HEK293 (cell line): ENCODE results near the gene MRPL45.
A peak's percentile ranks its signal among the peaks of the same experiment; 100 is the strongest.

Experiments used
- CTCF ChIA-PET: fragments of 350-600 bp; formaldehyde crosslinking; extraction: SDS; loops from one replicate; lab custom pipeline; 2021; ENCODE audit warnings: antibody characterized with exemption; lab: Yijun Ruan, JAX
- POLR2A ChIA-PET: fragments of 300-600 bp; formaldehyde crosslinking; extraction: SDS; loops from one replicate; lab custom pipeline; 2020; ENCODE audit warnings: antibody characterized with exemption, inconsistent platforms; lab: Yijun Ruan, JAX
- H3K27ac ChIP-seq: fragments of 200-500 bp; sonication (Bioruptor generic); 2 replicates; pipeline ENCODE4 v1.5.1; 2014; ENCODE audit warnings: low read depth, low read length, control low read depth, inconsistent platforms; ENCODE audit errors: extremely low read depth
- H3K36me3 ChIP-seq, 2 experiments: fragments of 200-500 bp in 1 of 2; sonication (Bioruptor generic) in 1 of 2; 1 replicate in 1 of 2; 2 replicates in 1 of 2; pipeline ENCODE4 v1.5.1; 2014 to 2017; ENCODE audit warnings: inconsistent platforms in 2 of 2, low read length in 2 of 2; ENCODE audit not compliant: control insufficient read depth in 2 of 2, insufficient read depth in 1 of 2
- H3K4me1 ChIP-seq: fragments of 200-500 bp; sonication (Bioruptor generic); 2 replicates; pipeline ENCODE4 v1.5.1; 2014; ENCODE audit warnings: mild to moderate bottlenecking, low read length, inconsistent platforms; ENCODE audit not compliant: control insufficient read depth, insufficient read depth
- H3K4me3 ChIP-seq: 2 replicates; pipeline ENCODE4 v1.5.1; 2011; ENCODE audit warnings: low read depth, mild to moderate bottlenecking, control low read depth, low read length, moderate library complexity
- H3K9me3 ChIP-seq: fragments of 200-500 bp; sonication (Bioruptor generic); 2 replicates; pipeline ENCODE4 v1.5.1; 2014; ENCODE audit warnings: low read depth, low read length, inconsistent platforms; ENCODE audit not compliant: control insufficient read depth, insufficient read depth
- KLF17 ChIP-seq: fragments of 450-650 bp; formaldehyde crosslinking; IDR thresholded peaks from 2 replicates; pipeline ENCODE4 v1.5.1; 2016; ENCODE audit warnings: missing biosample characterization, missing genetic modification characterization
- KLF9 ChIP-seq: fragments of 450-650 bp; formaldehyde crosslinking; IDR thresholded peaks from 2 replicates; pipeline ENCODE4 v1.5.1; 2016; ENCODE audit warnings: missing biosample characterization, missing genetic modification characterization, low read depth
- MEIS1 ChIP-seq: sonication (generic); formaldehyde crosslinking; IDR thresholded peaks from 2 replicates; pipeline ENCODE4 v1.8.1; 2022; ENCODE audit warnings: missing genetic modification reagents, mild to moderate bottlenecking, borderline replicate concordance
- SCRT2 ChIP-seq: fragments of 450-650 bp; formaldehyde crosslinking; IDR thresholded peaks from 2 replicates; pipeline ENCODE4 v1.5.1; 2016; ENCODE audit warnings: missing biosample characterization, missing genetic modification characterization
- TRIM28 ChIP-seq: IDR thresholded peaks from 2 replicates; pipeline ENCODE4 v1.6.1; 2011; ENCODE audit warnings: low read length, control low read depth, borderline replicate concordance
- YY1 ChIP-seq: fragments of 450-650 bp; formaldehyde crosslinking; IDR thresholded peaks from 2 replicates; pipeline ENCODE4 v1.5.1; 2018; ENCODE audit warnings: missing biosample characterization, missing genetic modification characterization
- ZBTB26 ChIP-seq: fragments of 450-650 bp; formaldehyde crosslinking; optimal IDR thresholded peaks from 2 replicates; pipeline ENCODE3; 2016; ENCODE audit warnings: missing biosample characterization, mild to moderate bottlenecking, missing genetic modification characterization
- ZBTB49 ChIP-seq: fragments of 450-650 bp; formaldehyde crosslinking; IDR thresholded peaks from 2 replicates; pipeline ENCODE4 v1.5.1; 2016; ENCODE audit warnings: missing biosample characterization, missing genetic modification characterization, low read depth
- ZFP69B ChIP-seq: fragments of 450-650 bp; formaldehyde crosslinking; IDR thresholded peaks from 2 replicates; pipeline ENCODE4 v1.5.1; 2016; ENCODE audit warnings: missing biosample characterization, missing genetic modification characterization
- ZNF10 ChIP-seq: fragments of 450-650 bp; formaldehyde crosslinking; IDR thresholded peaks from 2 replicates; pipeline ENCODE4 v1.5.1; 2017; ENCODE audit warnings: missing biosample characterization, missing genetic modification characterization
- ZNF138 ChIP-seq: fragments of 450-650 bp; formaldehyde crosslinking; IDR thresholded peaks from 2 replicates; pipeline ENCODE4 v1.5.1; 2016; ENCODE audit warnings: missing biosample characterization, missing genetic modification characterization, borderline replicate concordance
- ZNF518A ChIP-seq: fragments of 450-650 bp; formaldehyde crosslinking; conservative IDR thresholded peaks from 2 replicates; pipeline ENCODE4 v1.5.1; 2016; ENCODE audit warnings: low read depth, missing biosample characterization, missing genetic modification characterization
- ZNF645 ChIP-seq: fragments of 450-650 bp; formaldehyde crosslinking; IDR thresholded peaks from 2 replicates; pipeline ENCODE4; 2016; ENCODE audit warnings: missing biosample characterization, missing genetic modification characterization
- ZSCAN16 ChIP-seq: fragments of 450-650 bp; formaldehyde crosslinking; IDR thresholded peaks from 2 replicates; pipeline ENCODE4 v1.5.1; 2016; ENCODE audit warnings: missing biosample characterization, missing genetic modification characterization
- TF ChIP-seq, protein P1 (sequence below): fragments of 450-650 bp; formaldehyde crosslinking; IDR thresholded peaks from 2 replicates; pipeline ENCODE4 v1.5.1; 2016; ENCODE audit warnings: missing biosample characterization, missing genetic modification characterization
- TF ChIP-seq, protein P2 (sequence below): fragments of 450-650 bp; formaldehyde crosslinking; IDR thresholded peaks from 2 replicates; pipeline ENCODE4 v1.5.1; 2016; ENCODE audit warnings: missing biosample characterization, missing genetic modification characterization
- TF ChIP-seq, protein P3 (sequence below): fragments of 450-650 bp; formaldehyde crosslinking; IDR thresholded peaks from 2 replicates; pipeline ENCODE4 v1.5.1; 2016; ENCODE audit warnings: missing biosample characterization, missing genetic modification characterization

MRPL45 gene

DNA sequence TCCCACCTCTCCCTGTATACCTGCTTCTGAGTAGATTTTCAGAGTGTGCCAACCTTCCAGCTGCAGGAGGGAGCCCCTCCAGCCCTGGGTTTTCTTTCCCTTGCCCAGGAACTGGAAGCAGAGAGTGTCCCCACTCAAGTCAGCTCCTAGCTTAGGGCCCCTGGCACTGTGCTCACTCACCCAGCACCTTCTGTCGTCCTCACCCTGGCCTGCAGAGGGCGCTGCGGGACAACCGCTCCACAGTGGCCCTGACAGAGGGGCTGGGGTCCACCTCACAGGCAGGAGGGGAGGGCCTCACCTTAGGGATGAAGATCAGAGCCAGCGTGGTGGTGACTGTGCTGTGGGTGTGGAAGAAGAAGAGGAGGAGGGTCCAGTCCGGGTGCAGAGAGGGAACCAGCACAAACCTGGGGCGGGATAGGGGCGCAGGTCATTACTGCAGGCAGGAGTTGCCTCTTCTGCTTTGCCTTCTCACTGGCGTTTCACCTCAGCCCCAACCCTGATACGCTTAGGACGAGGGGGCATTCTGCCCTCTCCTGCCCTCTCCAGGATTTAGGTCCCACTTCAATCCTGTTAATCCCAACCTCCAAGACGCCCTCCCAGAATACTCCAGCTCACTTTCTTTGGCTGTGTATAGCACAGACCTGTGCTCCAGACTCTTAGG is 36.8 kb downstream of the MRPL45 start (continued):
- TF ChIP-seq ZBTB26 (tag by site-specific recombination) (no peak), KLF17 (0 out of 2 replicates have a peak, but pooled peaks have one; percentile 36), TRIM28 (no peak; the same call in 1 of the 2 replicates)
- TF ChIP-seq, protein P1, sequence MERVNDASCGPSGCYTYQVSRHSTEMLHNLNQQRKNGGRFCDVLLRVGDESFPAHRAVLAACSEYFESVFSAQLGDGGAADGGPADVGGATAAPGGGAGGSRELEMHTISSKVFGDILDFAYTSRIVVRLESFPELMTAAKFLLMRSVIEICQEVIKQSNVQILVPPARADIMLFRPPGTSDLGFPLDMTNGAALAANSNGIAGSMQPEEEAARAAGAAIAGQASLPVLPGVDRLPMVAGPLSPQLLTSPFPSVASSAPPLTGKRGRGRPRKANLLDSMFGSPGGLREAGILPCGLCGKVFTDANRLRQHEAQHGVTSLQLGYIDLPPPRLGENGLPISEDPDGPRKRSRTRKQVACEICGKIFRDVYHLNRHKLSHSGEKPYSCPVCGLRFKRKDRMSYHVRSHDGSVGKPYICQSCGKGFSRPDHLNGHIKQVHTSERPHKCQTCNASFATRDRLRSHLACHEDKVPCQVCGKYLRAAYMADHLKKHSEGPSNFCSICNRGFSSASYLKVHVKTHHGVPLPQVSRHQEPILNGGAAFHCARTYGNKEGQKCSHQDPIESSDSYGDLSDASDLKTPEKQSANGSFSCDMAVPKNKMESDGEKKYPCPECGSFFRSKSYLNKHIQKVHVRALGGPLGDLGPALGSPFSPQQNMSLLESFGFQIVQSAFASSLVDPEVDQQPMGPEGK (tag by site-specific recombination) = peak; percentile 45; the same call in 1 of the 2 replicates

DNA sequence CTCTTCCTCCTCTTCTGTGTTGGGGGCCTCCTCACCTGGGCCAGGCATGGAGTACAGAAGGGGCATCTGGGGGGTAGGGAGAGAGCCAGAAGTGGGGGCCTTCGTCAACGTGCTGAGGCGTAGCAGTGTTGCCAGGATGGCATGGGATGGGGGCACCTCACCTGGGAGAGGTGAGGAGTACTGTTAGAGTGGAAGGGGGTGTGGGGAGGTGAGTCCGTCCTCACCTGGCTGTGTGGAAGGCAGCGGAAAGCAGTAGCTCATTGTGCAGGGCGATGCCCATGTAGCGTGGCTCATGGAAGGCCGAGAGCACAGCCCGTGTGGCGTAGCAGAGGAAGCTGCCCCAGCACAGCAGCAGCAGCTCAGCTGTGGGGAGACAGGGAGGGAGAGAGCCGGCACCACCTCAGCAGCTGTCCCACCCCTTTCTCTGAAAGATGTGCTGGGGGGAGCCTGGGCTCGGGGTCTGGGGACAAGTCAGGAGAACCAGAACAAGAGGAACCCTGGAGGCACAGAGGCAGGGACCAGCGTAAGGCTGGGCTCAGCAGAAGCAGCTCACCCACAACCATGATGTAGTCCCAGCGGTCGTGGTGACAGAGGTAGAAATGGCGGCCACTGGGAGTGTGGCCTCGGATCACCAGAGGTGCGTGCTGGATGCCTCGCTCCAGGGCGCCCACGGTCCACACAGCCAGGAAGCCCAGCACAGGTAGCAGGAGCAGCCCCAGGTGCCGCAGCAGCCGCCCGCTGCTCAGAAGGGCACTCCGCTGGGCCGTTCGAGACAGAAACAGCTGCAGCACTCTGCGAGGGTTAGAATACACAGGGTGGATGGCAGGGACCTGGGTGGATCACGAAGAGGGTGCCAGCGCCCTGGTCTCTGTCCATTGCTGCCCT is 37.8 kb downstream of the MRPL45 start:
- H3K9me3 ChIP-seq = no peaks in the 10 kb centered on the region
- ChIA-PET POLR2A (no interaction called here), CTCF (interaction anchor here (0.5 to 12.3 kb wide), 16 partner anchors 11 to 460 kb away, joined by 3 to 186 read pairs (median 4); partner anchors contain the start of genes GPR179 and SOCS7)
- no peaks in the 10 kb centered on the region for H3K36me3 ChIP-seq
- TF ChIP-seq, protein P2, sequence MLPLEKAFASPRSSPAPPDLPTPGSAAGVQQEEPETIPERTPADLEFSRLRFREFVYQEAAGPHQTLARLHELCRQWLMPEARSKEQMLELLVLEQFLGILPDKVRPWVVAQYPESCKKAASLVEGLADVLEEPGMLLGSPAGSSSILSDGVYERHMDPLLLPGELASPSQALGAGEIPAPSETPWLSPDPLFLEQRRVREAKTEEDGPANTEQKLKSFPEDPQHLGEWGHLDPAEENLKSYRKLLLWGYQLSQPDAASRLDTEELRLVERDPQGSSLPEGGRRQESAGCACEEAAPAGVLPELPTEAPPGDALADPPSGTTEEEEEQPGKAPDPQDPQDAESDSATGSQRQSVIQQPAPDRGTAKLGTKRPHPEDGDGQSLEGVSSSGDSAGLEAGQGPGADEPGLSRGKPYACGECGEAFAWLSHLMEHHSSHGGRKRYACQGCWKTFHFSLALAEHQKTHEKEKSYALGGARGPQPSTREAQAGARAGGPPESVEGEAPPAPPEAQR = no peak
- TF ChIP-seq ZSCAN16 (tag by site-specific recombination) (no peak), ZNF645 (no peak), SCRT2 (tag by site-specific recombination) (no peak), ZNF518A (no peak), MEIS1 (CRISPR knock-in tag) (no peak), KLF9 (tag by site-specific recombination) (no peak), ZBTB49 (tag by site-specific recombination) (no peak), YY1 (tag by site-specific recombination) (no peak), ZNF138 (tag by site-specific recombination) (no peak), ZNF10 (tag by site-specific recombination) (no peak), ZFP69B (tag by site-specific recombination) (no peak)
- TF ChIP-seq, protein P3, sequence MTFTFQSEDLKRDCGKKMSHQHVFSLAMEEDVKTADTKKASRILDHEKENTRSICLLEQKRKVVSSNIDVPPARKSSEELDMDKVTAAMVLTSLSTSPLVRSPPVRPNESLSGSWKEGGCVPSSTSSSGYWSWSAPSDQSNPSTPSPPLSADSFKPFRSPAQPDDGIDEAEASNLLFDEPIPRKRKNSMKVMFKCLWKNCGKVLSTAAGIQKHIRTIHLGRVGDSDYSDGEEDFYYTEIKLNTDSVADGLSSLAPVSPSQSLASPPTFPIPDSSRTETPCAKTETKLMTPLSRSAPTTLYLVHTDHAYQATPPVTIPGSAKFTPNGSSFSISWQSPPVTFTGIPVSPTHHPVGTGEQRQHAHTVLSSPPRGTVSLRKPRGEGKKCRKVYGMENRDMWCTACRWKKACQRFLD (tag by site-specific recombination) = no peak
- H3K4me1 ChIP-seq = no peaks in the 10 kb centered on the region
- H3K27ac ChIP-seq = no peak overlapping the region
- no peak overlapping the region for H3K4me3 ChIP-seq
